ENCODE data around the gene EMILIN2. TPM values are rescaled to one million over a fixed set of nuclear protein-coding genes. Genes with fewer than 3 reads are reported as not detected.

The EMILIN2 gene
- total RNA-seq, 1 donor from 2014 or later = 19.2 TPM

GRCh38 chr18:2909431-2910140 lies 62.8 kb downstream of the EMILIN2 start:
- Mint-ChIP-seq H3K9me3 (no peaks in the 10 kb centered on the region), H3K27ac (ENCODE audit: unreplicated experiment) (no peak overlapping the region), H3K27me3 (ENCODE audit: low read depth) (peaks cover 15% of the 10 kb centered on the region), H3K4me1 (peaks cover 16% of the 10 kb centered on the region), H3K36me3 (ENCODE audit: low read depth) (peaks cover 11% of the 10 kb centered on the region), H3K4me3 (peak overlapping the region; percentile 56)
- DNase-seq (ENCODE audit: low read depth, low spot score) = no peak
- TF ChIP-seq, protein P1, sequence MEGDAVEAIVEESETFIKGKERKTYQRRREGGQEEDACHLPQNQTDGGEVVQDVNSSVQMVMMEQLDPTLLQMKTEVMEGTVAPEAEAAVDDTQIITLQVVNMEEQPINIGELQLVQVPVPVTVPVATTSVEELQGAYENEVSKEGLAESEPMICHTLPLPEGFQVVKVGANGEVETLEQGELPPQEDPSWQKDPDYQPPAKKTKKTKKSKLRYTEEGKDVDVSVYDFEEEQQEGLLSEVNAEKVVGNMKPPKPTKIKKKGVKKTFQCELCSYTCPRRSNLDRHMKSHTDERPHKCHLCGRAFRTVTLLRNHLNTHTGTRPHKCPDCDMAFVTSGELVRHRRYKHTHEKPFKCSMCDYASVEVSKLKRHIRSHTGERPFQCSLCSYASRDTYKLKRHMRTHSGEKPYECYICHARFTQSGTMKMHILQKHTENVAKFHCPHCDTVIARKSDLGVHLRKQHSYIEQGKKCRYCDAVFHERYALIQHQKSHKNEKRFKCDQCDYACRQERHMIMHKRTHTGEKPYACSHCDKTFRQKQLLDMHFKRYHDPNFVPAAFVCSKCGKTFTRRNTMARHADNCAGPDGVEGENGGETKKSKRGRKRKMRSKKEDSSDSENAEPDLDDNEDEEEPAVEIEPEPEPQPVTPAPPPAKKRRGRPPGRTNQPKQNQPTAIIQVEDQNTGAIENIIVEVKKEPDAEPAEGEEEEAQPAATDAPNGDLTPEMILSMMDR (conservative IDR thresholded peaks at IDR 0.05) = no peak

DNA sequence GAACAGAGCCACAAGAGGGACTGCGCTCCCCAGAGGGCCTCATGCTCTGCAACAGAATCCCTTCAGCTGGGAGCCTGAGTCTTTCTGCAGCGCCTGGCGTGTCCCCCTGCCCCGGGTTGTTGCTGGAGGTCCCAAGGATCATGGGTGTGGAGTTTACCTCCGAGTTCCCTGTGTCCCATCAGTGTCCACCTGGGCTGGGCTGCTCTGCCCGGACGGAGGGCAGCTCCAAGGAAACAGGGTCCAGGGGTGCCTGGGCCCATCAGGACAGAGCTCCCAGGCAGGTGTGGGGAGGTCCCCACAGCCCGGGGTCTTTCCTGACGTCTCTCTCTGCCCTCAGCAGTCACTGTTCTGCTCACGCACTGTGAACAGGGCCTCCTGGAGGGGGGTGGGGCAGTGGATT lies 63.5 kb downstream of the EMILIN2 start:
- H3K27ac Mint-ChIP-seq (ENCODE audit: unreplicated experiment) = no peak overlapping the region
- H3K9me3 Mint-ChIP-seq = no peaks in the 10 kb centered on the region
- peaks cover 15% of the 10 kb centered on the region for H3K27me3 Mint-ChIP-seq (ENCODE audit: low read depth)
- peaks cover 16% of the 10 kb centered on the region for H3K4me1 Mint-ChIP-seq
- H3K4me3 Mint-ChIP-seq = no peak overlapping the region
- TF ChIP-seq, protein P1 (conservative IDR thresholded peaks at IDR 0.05) = no peak
- DNase-seq (ENCODE audit: low read depth, low spot score) = no peak
- H3K36me3 Mint-ChIP-seq (ENCODE audit: low read depth) = peaks cover 11% of the 10 kb centered on the region

- no peak overlapping the region for H3K4me3 Mint-ChIP-seq
- DNase-seq (ENCODE audit: low read depth, low spot score) = no peak
- peaks cover 16% of the 10 kb centered on the region for H3K4me1 Mint-ChIP-seq
- peaks cover 11% of the 10 kb centered on the region for H3K36me3 Mint-ChIP-seq (ENCODE audit: low read depth)
- peaks cover 9% of the 10 kb centered on the region for H3K27me3 Mint-ChIP-seq (ENCODE audit: low read depth)
- no peaks in the 10 kb centered on the region for H3K9me3 Mint-ChIP-seq
- H3K27ac Mint-ChIP-seq (ENCODE audit: unreplicated experiment) = peak overlapping the region; percentile 19
- TF ChIP-seq, protein P1 (conservative IDR thresholded peaks at IDR 0.05) = no peak
These were observed 64.1 kb downstream of the EMILIN2 start for GRCh38 chr18:2910751-2911425.

- H3K9me3 Mint-ChIP-seq = no peaks in the 10 kb centered on the region
- no peak overlapping the region for H3K4me3 Mint-ChIP-seq
- peaks cover 20% of the 10 kb centered on the region for H3K4me1 Mint-ChIP-seq
- H3K27ac Mint-ChIP-seq (ENCODE audit: unreplicated experiment) = no peak overlapping the region
- TF ChIP-seq, protein P1 (conservative IDR thresholded peaks at IDR 0.05) = no peak
- H3K36me3 Mint-ChIP-seq (ENCODE audit: low read depth) = peaks cover 11% of the 10 kb centered on the region
- DNase-seq (ENCODE audit: low read depth, low spot score) = no peak
- H3K27me3 Mint-ChIP-seq (ENCODE audit: low read depth) = peaks cover 8% of the 10 kb centered on the region
These were observed 64.7 kb downstream of the EMILIN2 start for GRCh38 chr18:2911533-2911932.

- Mint-ChIP-seq H3K27me3 (ENCODE audit: low read depth) (peaks cover 6% of the 10 kb centered on the region), H3K9me3 (no peaks in the 10 kb centered on the region), H3K27ac (ENCODE audit: unreplicated experiment) (no peak overlapping the region), H3K4me3 (no peak overlapping the region), H3K4me1 (peaks cover 25% of the 10 kb centered on the region), H3K36me3 (ENCODE audit: low read depth) (peaks cover 11% of the 10 kb centered on the region)
- no peak for DNase-seq (ENCODE audit: low read depth, low spot score)
- TF ChIP-seq, protein P1 (conservative IDR thresholded peaks at IDR 0.05) = no peak
These were observed 65.8 kb downstream of the EMILIN2 start for GRCh38 chr18:2912357-2913299.

Data from neural crest cell (in vitro differentiated cells).